ENCODE results near the gene FEZF2.

Gene FEZF2

GRCh38 chr3:62373215-62373614, at the start of gene FEZF2:
Gene FEZF2 (minus strand): TSS chr3:62373550. CDS start chr3:62372868, 682 bp downstream.
- no peak for DNase-seq (ENCODE audit: extremely low read depth in 1 of 2, low read depth in 1 of 2)

DNA sequence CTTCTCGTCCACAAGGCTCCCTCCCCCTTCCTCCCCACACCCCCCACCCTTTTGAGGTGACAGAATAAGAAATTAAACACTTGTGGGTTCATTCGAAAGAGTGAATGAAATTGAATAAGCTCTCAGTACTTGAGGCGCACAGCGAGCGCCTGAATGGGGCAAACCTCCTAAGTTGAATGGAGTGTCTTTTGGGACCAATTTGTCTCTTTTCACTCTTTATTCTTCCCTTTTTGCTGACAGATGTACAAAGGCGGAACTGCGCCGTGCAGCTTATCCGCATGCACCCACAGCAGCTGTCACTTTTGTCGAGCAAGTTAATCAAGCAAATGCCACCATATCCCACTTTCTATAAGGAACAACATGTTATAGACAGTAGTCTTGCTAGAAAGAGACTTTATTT, 47.9 kb upstream of the FEZF2 start:
- no peak for DNase-seq (ENCODE audit: extremely low read depth in 1 of 2, low read depth in 1 of 2)

DNA sequence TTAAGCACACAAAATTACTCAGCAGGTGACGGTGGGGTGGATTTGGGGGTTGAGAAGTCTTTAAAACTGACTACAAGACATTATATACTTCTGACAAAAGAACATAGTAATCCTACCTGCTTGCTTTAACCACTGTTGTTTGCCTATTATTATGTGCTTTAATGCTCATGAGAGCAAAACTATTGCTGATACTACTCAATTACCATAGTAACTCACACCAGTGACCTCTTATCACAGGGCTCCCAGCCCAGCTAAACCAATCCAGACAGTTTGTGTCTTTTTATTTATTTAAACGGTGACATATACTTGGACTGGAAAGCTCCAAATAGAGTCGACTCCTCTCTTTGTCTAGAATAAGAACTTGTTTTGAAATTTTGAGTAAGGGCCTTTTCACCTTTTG, 42.8 kb upstream of the FEZF2 start:
- no peak for DNase-seq (ENCODE audit: extremely low read depth in 1 of 2, low read depth in 1 of 2)

- no peak for DNase-seq (ENCODE audit: extremely low read depth in 1 of 2, low read depth in 1 of 2)
These were observed 42.0 kb upstream of the FEZF2 start for GRCh38 chr3:62415312-62415801.

DNA sequence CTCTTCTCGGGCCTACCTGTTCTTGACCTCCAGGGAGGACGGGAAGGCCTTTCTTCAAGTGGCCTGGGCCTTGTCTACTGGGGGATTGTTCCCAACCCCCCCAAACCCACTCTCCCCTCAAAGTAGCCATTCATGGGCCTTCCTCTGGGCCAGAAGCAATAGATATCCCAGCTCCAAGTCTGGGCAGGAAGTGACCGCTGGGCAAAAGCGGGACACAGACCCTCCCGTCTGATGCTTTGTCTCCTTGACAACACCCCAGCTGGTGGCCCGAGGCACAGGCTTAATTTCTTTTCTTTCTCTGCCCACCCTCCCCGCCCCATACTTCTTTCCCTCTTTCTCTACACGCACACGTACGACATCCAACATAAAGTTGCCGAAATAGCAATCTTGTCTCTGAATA, 41.4 kb upstream of the FEZF2 start:
- no peak for DNase-seq (ENCODE audit: extremely low read depth in 1 of 2, low read depth in 1 of 2)

- DNase-seq (ENCODE audit: extremely low read depth in 1 of 2, low read depth in 1 of 2): no peak
These were observed 40.3 kb upstream of the FEZF2 start for GRCh38 chr3:62413687-62414086.

- no peak for DNase-seq (ENCODE audit: extremely low read depth in 1 of 2, low read depth in 1 of 2)
These were observed 33.6 kb upstream of the FEZF2 start for GRCh38 chr3:62406945-62407344.

DNA sequence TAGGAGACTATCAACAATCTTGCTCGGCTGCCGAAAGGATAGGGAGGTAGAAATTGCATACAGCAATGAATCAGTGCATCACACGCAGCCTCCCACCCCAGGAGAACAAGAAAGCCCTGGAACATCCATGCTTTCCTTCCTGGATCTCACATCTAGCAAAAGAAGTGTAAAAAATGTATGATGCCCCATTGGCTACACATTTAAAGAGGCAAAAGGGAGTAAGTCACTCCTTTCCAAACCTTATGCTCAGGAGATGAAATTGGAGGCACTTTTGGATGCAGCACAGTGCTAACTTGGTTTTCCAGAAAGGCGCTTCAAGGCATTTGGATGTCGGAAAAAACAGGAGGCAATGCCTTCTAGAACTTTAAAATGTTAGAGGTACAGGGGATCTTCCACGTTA, 32.2 kb upstream of the FEZF2 start:
- DNase-seq (ENCODE audit: extremely low read depth in 1 of 2, low read depth in 1 of 2): no peak

- DNase-seq (ENCODE audit: extremely low read depth in 1 of 2, low read depth in 1 of 2): no peak
These were observed 31.8 kb upstream of the FEZF2 start for GRCh38 chr3:62405135-62405534.

- DNase-seq (ENCODE audit: extremely low read depth in 1 of 2, low read depth in 1 of 2): no peak
These were observed 31.0 kb upstream of the FEZF2 start for GRCh38 chr3:62404321-62404720.

DNA sequence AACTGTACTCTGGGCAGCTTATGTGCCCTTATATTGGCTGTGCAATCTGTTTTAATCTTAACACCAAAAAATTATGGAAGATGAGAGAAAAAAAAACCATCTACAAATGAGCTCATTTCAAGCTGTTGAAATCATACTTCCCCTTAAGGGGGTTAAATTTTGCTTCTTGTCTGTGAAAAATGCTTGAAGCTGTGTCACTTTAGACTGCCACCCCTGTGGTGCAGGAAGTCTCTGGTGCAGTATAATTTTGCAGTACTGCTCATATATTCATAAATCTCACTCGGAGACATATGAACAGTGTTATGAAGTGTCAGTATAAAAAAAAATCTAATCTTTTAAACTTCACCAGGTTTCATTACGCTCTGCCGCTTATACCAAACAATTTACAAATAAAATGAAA, 30.4 kb upstream of the FEZF2 start:
- DNase-seq (ENCODE audit: extremely low read depth in 1 of 2, low read depth in 1 of 2): no peak

DNA sequence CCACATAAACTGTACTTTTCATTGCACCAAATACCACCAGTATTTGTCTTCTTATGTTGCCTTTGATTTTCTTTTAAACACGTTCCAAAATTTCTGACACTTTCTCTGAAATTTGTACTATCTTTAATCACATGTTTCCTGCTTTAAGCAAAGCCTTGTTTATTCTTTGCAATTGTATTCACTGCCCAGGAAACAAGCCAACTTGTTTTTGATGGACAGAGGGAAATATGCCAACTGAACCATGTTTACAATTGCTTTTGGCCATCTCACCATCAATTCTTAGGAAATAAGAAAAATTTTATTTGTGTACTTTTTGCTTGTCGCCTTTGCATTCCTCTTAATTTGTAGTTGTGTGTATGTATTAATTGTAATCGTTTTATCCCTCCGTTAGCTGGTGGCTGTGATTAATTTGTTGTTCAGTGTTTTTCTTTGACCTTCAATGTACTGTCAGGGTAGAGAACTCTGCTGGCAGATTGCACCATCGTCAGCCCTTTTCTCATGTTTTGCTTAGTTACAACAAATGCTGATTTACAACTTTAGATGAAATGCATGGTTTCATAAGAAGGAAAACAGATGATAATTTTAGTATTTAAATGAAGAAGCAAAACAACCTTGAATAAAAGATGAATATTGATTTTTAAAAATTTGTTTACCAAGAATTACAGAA, 19.4 kb upstream of the FEZF2 start:
- no peak for DNase-seq (ENCODE audit: extremely low read depth in 1 of 2, low read depth in 1 of 2)

DNA sequence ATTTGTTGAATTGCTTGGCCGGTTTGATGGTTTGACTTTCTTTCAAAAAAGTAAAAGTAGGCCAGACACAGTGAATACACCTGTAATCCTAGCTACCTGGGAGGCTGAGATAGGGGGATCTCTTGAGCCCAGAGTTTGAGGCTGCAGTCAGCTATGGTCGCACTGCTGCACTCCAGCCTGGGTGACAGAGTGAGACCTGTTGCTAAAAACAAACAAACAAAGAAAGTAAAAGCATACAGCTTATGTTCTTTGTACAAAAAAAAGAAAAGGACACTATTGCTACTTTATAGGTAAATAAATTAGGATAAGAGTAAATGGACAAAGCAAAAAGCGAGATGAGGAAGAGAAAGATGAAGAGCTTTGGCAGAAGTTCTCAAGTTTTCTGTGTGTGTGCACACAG, 13.9 kb upstream of the FEZF2 start:
- DNase-seq (ENCODE audit: extremely low read depth in 1 of 2, low read depth in 1 of 2): no peak

GRCh38 chr3:62379321-62379798, 6.0 kb upstream of the FEZF2 start:
- no peak for DNase-seq (ENCODE audit: extremely low read depth in 1 of 2, low read depth in 1 of 2)

DNA sequence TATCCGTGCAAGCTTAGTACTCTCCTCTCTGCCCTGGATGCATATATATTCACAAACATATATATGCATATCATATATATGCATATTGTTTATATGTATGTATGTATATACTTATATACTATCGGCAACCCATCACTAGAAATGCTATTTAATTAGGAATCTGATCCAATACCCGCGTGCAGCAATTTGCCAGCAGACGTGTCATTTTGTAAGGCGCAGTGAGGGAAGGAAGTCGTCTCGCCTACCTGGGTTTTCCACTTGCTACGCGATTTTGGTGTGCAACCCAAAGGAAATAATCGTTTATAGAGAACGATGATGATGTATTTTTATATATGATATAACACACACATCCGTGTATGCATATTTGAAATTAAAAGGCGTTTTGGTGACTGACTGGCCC, 5.6 kb upstream of the FEZF2 start:
- DNase-seq (ENCODE audit: extremely low read depth in 1 of 2, low read depth in 1 of 2): no peak

- DNase-seq (ENCODE audit: extremely low read depth in 1 of 2, low read depth in 1 of 2): no peak
These were observed 5.0 kb upstream of the FEZF2 start for GRCh38 chr3:62378311-62378789.

DNA sequence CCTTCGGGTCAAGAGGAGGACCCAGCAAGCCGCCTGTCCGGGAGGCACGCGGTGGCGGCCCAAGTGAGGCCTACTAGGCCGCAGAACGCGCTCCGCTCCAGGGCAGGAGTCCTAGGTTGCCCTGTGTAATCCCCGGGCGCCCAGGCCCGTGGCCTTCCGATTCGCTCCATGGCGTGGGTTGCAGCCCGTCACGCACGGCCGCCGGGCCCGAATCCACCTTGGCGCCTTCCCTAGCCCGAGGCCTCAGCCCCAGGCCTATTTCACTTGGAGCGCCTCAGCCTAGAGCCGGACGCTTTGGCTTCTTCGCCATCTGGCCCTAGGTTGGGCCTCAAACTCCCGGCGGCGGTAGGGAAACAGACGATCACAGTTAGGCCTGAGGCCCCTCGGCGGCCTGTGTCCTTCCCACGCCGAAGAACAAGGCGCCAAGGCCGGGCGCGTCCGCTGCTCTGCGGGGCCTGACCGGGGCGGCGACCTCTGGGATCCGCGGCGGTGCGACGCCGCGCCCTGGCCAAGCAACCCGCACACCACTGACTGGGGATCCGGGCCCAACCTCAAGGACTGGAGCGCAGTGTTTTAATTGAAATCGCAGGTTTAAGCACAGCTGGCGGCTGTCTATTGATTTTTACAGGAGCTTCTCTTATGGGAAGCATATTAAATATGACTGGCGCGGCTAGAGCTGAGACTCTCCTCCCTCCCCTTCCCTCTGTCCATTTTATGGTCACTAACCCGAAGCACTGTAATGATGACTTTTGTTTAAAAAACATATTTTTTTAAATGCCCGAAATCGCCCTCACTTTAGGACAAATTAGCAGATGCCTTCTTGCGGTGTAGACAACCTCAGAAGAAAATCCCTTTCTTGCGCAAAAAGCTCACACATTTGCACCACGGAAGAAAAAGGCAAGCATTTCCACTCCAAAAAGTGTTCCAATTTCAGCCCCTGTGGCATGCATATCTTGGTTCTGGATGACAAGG, 3.8 kb upstream of the FEZF2 start:
- DNase-seq (ENCODE audit: extremely low read depth in 1 of 2, low read depth in 1 of 2): no peak

- DNase-seq (ENCODE audit: extremely low read depth in 1 of 2, low read depth in 1 of 2): no peak
These were observed 3.0 kb upstream of the FEZF2 start for GRCh38 chr3:62376454-62376720.

DNA sequence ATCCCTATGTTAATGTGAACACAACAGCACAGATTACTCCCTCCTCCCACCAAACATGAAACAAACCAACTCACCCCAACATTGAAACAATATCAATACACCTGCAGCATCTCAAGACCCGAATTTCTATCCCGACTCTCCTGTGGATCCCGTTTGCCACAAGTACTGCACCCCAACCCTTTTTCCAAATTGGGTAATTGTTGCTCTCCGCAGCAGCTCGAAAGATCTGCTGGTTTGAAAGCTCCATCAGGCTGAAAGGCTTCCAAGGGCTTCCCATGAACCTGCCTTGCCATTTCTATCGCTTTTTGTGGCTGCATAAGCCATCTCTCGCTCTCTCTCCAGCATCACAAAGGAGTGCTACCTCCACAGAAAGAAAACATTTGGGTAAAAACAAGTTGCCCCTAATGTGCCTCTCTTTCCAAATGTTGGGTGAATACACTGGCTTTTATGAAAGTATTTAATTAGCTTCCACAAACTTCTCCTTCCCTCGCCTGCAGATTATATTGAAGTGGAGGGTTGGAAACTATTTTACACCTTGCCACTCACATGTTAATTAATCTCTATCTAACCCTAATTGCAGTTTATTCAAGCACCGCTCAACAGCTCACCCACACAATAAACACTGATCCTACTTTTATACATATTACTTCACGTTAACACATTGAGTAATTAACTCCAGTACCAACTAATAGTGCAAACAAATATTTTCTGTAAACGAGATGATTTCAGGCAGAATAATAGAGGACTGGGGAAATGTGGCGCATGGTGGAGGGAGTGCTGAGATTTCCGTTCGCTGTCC, 2.5 kb upstream of the FEZF2 start:
- DNase-seq (ENCODE audit: extremely low read depth in 1 of 2, low read depth in 1 of 2): no peak

- DNase-seq (ENCODE audit: extremely low read depth in 1 of 2, low read depth in 1 of 2): no peak
These were observed 1.2 kb upstream of the FEZF2 start for GRCh38 chr3:62374341-62375218.
